ENCODE data around the gene SAMD11. TPM values are rescaled to one million over a fixed set of nuclear protein-coding genes. Genes with fewer than 3 reads are reported as not detected.

SAMD11 gene
- polyA plus RNA-seq, 1 donor from 2014 or later: 21.6 TPM

DNA sequence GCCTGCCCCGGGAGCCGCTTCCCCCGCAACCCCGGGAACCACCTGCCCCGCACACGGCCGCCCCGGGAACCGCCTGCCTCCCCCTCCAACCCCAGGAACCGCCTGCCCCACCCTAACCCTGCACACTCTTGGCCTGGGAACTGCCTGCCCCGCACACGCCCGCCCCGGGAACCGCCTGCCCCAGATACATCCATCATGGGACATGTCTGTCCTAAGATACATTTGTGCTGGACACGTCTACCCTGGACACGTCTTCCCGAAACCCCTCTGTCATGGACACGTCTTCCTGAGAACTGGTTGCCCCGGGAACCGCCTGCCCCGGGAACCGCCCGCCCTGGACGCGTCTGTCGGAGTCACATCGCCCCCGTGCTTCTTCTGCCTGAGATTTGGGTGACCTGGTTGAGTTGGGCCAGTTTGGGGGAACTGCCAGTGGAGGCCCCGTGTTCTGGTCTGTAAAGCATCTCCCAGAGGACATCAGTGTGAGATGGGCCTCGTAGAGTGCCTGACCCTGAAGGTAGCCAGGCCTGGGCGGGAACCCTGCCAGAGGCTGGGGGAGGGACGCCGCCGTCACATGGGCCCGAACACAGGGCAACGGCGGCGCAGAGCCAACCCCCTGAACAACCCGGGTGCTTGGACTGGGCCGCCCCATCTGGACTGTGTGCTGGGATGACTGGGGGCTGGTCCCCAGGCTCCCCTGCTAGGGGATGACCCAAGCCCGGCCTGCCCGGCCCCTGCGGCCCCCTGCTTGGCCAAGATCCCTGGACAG is 54.5 kb downstream of the SAMD11 start:
- Histone ChIP-seq H3K79me2 (replicated peaks; ENCODE audit: insufficient read depth, low read length) (no peaks in the 10 kb centered on the region), H3K27ac (ENCODE audit: low read length) (no peak overlapping the region), H3K9me3 (ENCODE audit: low read length) (no peaks in the 10 kb centered on the region), H2AFZ (ENCODE audit: low read depth, low read length) (no peak overlapping the region), H3K4me3 (ENCODE audit: low read length) (no peak overlapping the region), H3K9ac (ENCODE audit: low read length) (no peak overlapping the region), H4K20me1 (ENCODE audit: insufficient read depth) (no peaks in the 10 kb centered on the region), H3K36me3 (ENCODE audit: insufficient read depth, low read length) (no peaks in the 10 kb centered on the region), H3F3A (ENCODE audit: insufficient read depth, low read length, poor library complexity, severe bottlenecking) (no peaks in the 10 kb centered on the region), H3K4me2 (ENCODE audit: low read length) (no peak overlapping the region), H3K27me3 (ENCODE audit: insufficient read depth, low read depth, low read length) (no peaks in the 10 kb centered on the region), H3K9me2 (ENCODE audit: insufficient read depth, low read length) (no peaks in the 10 kb centered on the region)
- TF ChIP-seq TAF1 (IDR thresholded peaks at IDR 0.05; ENCODE audit: low read depth) (no peak), SMC3 (conservative IDR thresholded peaks at IDR 0.05; ENCODE audit: poor library complexity) (no peak), EP300 (conservative IDR thresholded peaks at IDR 0.05; ENCODE audit: poor library complexity, severe bottlenecking) (no peak), EZH2 (IDR thresholded peaks at IDR 0.05; ENCODE audit: borderline replicate concordance, insufficient read depth, low read length, poor library complexity, severe bottlenecking) (no peak), POLR2AphosphoS5 (IDR thresholded peaks at IDR 0.05) (no peak)
- TF ChIP-seq, protein P1, sequence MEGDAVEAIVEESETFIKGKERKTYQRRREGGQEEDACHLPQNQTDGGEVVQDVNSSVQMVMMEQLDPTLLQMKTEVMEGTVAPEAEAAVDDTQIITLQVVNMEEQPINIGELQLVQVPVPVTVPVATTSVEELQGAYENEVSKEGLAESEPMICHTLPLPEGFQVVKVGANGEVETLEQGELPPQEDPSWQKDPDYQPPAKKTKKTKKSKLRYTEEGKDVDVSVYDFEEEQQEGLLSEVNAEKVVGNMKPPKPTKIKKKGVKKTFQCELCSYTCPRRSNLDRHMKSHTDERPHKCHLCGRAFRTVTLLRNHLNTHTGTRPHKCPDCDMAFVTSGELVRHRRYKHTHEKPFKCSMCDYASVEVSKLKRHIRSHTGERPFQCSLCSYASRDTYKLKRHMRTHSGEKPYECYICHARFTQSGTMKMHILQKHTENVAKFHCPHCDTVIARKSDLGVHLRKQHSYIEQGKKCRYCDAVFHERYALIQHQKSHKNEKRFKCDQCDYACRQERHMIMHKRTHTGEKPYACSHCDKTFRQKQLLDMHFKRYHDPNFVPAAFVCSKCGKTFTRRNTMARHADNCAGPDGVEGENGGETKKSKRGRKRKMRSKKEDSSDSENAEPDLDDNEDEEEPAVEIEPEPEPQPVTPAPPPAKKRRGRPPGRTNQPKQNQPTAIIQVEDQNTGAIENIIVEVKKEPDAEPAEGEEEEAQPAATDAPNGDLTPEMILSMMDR (IDR thresholded peaks at IDR 0.05; ENCODE audit: poor library complexity, severe bottlenecking): no peak
- TF ChIP-seq, protein P2, sequence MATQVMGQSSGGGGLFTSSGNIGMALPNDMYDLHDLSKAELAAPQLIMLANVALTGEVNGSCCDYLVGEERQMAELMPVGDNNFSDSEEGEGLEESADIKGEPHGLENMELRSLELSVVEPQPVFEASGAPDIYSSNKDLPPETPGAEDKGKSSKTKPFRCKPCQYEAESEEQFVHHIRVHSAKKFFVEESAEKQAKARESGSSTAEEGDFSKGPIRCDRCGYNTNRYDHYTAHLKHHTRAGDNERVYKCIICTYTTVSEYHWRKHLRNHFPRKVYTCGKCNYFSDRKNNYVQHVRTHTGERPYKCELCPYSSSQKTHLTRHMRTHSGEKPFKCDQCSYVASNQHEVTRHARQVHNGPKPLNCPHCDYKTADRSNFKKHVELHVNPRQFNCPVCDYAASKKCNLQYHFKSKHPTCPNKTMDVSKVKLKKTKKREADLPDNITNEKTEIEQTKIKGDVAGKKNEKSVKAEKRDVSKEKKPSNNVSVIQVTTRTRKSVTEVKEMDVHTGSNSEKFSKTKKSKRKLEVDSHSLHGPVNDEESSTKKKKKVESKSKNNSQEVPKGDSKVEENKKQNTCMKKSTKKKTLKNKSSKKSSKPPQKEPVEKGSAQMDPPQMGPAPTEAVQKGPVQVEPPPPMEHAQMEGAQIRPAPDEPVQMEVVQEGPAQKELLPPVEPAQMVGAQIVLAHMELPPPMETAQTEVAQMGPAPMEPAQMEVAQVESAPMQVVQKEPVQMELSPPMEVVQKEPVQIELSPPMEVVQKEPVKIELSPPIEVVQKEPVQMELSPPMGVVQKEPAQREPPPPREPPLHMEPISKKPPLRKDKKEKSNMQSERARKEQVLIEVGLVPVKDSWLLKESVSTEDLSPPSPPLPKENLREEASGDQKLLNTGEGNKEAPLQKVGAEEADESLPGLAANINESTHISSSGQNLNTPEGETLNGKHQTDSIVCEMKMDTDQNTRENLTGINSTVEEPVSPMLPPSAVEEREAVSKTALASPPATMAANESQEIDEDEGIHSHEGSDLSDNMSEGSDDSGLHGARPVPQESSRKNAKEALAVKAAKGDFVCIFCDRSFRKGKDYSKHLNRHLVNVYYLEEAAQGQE (IDR thresholded peaks at IDR 0.05; ENCODE audit: borderline replicate concordance): no peak

DNA sequence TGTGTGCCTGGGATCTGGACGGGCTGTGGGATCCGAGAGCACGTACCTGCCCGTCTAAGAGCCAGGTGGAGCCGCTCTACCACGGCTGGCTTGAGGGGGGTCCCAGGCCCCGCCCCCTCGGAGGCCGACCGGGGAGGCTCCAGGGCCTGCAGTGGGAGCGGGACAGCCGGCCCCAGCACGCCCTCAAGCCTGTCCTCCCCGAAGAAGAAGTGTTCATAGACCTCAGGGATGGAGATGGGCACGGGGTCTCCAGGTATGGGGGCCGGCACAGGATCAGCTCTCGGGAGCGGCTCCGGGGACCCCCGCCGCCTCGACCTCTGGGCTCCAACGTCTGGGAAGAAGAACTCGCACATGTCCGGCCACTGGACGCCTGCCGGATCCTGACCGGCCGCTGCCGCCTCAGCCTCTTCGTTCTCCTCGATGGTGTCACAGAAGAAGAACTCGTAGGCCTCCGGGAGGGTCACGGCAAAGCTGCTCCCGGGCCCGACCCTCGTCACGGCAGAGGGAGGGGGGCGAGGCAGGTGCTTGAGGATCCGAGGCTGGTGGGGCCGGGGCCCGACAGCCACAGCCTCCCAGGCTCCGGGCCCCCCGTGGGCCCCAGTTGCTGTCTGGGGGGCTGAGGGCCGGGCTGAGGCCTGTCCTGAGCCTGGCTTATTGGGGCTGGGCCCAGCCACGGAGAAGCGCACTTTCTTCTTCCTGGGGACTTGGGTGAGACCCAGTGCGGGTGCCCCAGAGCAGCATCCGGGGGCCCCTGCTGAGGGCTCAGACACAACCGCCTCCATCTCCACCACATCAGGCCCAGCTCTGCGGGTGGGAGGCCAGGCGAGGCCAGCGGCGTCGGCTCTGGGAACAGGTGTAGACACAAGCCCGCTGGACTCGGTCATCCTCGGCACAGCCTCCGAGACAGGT is 55.4 kb downstream of the SAMD11 start:
- Histone ChIP-seq H3K9me2 (ENCODE audit: insufficient read depth, low read length) (no peaks in the 10 kb centered on the region), H3F3A (ENCODE audit: insufficient read depth, low read length, poor library complexity, severe bottlenecking) (no peaks in the 10 kb centered on the region), H3K27me3 (ENCODE audit: insufficient read depth, low read depth, low read length) (no peaks in the 10 kb centered on the region), H3K4me3 (ENCODE audit: low read length) (no peak overlapping the region), H3K36me3 (ENCODE audit: insufficient read depth, low read length) (no peaks in the 10 kb centered on the region), H2AFZ (ENCODE audit: low read depth, low read length) (no peak overlapping the region), H4K20me1 (ENCODE audit: insufficient read depth) (no peaks in the 10 kb centered on the region), H3K9me3 (ENCODE audit: low read length) (no peaks in the 10 kb centered on the region), H3K79me2 (replicated peaks; ENCODE audit: insufficient read depth, low read length) (no peaks in the 10 kb centered on the region), H3K4me2 (ENCODE audit: low read length) (no peak overlapping the region), H3K9ac (ENCODE audit: low read length) (no peak overlapping the region), H3K27ac (ENCODE audit: low read length) (no peak overlapping the region)
- TF ChIP-seq EP300 (conservative IDR thresholded peaks at IDR 0.05; ENCODE audit: poor library complexity, severe bottlenecking): no peak
- no peak for TF ChIP-seq RAD21 (conservative IDR thresholded peaks at IDR 0.05)
- no peak for TF ChIP-seq EZH2 (IDR thresholded peaks at IDR 0.05; ENCODE audit: borderline replicate concordance, insufficient read depth, low read length, poor library complexity, severe bottlenecking)

Measured in neural cell (in vitro differentiated cells).